GM19351 (cell line): ENCODE data around the gene PIK3R2.
A peak's percentile ranks its signal among the peaks of the same experiment; 100 is the strongest.
"Not testable (repeated sequence)": the region's sequence is repeated elsewhere in the genome, so short reads cannot be mapped to it uniquely, and the experiment has no call there.

Experiments
- ATAC-seq: cut with Tn5 transposase; IDR thresholded peaks from one replicate; pipeline ENCODE4 v1.9.1; 2021; ENCODE audit warnings: mild to moderate bottlenecking, moderate library complexity; ENCODE audit not compliant: unreplicated experiment

PIK3R2 gene

GRCh38 chr19:18198374-18198773 is 45.4 kb downstream of the PIK3R2 start:
- ATAC-seq: no peak

GRCh38 chr19:18202397-18202777 is 49.4 kb downstream of the PIK3R2 start:
- no peak for ATAC-seq

DNA sequence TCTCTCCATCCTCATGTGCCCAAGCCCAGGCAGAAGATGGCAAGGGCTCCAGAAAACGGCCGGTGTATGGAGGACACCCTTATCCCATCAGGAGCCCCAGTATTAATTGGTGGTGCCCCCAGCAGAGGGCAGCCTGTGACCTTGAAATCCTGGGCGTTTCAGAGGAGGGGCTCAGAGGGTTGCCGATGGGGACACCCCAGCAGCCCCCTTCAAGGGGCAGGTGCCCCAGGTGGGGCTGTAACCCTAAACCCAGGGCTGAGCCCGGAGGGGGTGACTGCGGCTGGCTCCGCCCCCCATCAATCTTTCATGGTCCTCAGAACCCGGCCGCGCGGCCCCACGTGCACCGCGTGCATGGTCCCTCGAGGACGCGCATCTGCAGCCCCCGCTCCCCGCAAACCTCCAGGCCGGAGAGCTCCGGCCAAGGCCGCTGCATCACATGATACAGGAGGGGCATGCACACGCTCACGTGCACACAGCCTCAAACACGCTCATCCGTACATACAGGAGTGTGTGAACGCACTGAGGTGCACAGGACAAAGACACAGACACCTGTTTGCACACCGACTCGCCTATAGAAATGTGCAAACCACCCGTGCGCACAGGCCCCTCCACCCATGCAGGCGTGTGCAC is 49.9 kb downstream of the PIK3R2 start:
- no peak for ATAC-seq

- ATAC-seq: peak; percentile 6
Observed at GRCh38 chr19:18203408-18203862, 50.5 kb downstream of the PIK3R2 start.

DNA sequence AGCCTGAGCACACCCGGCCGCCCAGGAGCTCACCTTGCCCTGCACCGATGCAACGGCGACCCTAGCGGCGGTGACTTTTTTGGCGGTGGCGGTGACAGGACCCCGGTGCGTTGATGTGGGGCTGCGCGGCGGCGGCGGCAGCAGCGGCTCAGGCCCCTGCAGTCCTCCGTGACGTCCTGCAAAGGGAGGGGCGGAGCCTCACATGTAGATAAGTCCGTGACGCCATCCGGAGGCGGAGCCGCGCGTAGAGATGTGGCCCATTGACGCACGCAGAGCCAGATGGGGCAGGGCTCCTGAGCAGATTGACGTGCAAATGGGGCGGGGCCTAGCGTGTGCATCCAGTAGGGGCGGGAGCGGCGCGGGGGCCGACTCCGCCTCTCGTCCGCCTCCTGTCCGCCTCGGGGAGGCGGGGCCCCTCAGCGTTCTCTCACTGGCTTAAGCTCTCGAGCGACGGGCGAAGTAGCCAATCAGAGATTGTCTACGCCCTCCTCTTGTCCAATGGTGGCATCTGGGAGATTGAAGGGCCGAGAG is 51.0 kb downstream of the PIK3R2 start, which contains the start of gene RAB3A:
RAB3A (minus strand) TSS at position 180 of the 531 bp plus-strand sequence. CDS start 1,302 bp downstream, outside the sequence.
- peak; percentile 85 for ATAC-seq

DNA sequence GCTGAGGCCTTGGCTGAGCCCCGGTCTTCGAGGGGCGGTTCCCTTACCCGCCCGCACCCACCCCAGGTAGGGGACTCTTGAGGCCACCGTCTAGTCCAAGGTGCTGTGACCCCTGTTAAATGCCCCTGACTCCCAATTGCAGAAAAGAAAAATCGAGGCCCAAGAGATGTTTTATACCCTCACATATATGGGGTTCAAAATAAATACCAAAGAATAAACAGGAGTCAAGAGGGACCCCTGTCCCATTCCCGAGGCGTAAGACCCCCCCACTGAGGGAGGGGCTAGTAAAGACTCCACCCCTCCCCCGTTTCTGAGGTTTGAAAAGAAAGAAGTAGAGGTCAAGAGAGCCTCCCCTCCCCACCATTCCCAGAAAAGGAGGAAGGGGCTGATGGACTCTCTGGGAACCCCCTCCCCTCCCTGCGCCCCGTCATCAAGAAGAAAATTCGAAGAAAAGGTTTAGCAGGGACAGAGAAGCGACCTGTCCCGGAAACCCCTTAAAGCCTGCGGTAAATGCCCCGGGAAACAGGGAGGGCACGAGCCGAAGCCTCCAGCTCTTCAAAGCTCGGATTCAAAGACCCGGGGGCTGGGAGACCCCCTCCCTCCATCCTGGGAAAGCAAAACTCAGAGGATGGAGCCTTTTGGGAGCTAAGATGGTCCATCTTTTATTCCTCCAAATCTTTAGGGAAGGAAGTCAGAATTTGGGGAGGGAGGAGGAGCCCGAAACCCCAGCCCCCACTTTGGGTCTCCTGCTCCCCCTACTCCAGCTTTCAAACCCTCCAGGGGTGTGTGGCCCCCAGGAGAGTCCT is 51.6 kb downstream of the PIK3R2 start:
- no peak for ATAC-seq

- ATAC-seq: no peak
Observed at GRCh38 chr19:18205200-18205892, 52.4 kb downstream of the PIK3R2 start.

GRCh38 chr19:18206018-18206417 is 53.1 kb downstream of the PIK3R2 start:
- no peak for ATAC-seq

- no peak for ATAC-seq
Observed at GRCh38 chr19:18208098-18208951, 55.4 kb downstream of the PIK3R2 start.

GRCh38 chr19:18209912-18210311 is 56.9 kb downstream of the PIK3R2 start:
- ATAC-seq: not testable (repeated sequence)

GRCh38 chr19:18211683-18212082 is 58.7 kb downstream of the PIK3R2 start:
- no peak for ATAC-seq

DNA sequence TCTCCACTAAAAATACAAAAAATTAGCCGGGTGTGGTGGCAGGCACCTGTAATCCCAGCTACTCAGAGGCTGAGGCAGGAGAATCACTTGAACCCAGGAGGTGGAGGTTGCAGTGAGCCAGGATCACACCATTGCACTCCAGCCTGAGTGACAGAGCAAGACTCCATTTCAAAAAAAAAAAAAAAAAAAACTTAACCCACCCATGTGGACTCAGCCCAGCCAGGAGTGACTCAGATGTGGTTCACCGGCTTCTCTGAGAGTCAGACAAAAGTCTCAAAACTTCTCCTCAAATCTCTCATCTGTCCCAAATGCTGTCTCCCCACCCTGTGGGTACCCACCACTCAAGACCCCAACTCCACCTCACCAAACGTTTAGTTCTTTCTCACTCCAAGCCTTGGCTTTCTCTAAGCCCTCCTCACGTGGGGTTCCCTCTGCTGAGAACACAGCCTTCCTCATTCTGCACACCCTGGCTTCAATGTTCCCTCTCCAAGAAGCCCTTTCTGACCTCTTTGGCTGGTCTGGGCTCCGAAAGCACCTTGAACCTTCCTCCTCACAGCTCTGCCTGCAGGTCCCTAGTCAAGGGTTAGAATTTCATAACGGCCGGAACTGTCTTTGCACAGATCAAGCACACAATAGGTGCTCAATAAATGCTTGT is 61.9 kb downstream of the PIK3R2 start:
- no peak for ATAC-seq

DNA sequence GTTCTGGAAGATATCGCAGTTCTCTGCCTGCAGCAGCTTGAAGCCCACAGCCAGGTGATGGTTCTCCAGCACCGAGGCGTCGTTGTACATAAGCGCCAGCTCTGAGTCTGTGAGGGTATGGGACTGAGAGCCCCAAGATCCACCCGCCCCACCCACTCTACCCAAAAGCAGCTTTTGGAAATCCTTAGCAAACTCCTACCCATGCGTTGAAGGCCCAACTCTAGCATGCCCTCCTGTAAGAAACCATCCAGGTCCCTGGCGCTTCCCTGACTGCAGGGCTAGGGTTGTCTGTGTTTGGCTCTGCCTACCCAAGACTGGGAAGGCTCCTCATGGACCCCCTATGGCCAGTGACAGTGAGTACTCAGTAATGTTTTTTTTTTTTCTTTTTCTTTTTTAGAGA is 63.8 kb downstream of the PIK3R2 start:
- no peak for ATAC-seq

DNA sequence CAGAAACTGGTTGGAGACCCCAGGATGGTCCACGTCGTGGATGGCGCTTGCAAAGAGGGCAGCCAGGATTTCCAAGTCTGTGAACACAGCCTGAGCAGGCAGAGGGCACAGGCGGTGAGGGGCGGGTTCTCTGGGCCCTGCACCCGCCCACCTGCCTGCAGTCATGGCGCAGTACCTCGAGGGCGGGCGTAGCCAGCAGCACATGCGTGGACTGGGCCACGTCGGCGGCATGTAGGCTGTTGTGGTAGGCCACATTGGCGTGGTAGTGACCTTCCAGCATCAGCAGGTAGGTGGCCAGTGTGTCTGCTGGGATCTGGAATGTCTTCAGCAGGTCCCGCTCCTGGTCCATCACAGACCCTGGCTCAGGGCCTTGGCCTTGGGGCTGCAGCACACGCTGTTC is 65.2 kb downstream of the PIK3R2 start:
- no peak for ATAC-seq

GRCh38 chr19:18218600-18218999 is 65.6 kb downstream of the PIK3R2 start:
- ATAC-seq: no peak
